ENCODE data around the gene ENTPD8.

Gene ENTPD8

DNA sequence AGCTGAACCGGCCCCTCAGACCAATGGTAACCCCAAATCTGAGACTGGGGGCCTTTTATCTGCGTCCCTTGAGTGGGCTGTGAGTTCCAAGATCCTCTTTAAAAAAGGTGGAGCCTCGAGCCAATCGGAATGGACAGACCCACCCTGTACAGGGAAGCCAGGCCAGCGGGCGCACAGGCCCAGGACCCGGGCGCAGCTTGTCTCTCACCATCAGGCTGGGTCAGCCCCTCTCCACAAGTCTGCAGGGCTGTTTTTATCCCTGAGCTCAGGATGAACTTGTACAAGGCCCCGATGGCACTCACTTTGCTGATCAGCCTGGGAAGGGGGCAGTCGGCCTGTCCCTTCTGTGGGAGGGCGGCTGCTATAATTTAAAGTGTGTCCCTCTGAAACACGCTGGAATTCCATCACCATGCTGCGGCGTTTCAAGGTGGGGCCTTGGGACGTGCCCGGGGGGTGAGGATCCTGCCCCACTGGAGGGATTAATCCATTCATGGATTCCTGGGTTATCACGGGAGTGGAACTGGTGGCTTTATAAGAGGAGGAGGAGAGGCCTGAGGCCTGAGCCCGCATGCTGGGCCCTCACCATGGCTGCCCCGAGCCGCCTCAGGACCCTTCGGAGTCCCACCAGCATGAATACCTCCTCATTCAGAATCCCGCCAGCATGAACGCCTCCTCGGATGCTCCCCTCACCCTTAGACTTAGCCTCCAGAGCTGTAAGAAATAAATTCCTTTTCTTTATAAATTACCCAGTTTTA, 32.3 kb downstream of the ENTPD8 start:
- DNase-seq: no peak

DNA sequence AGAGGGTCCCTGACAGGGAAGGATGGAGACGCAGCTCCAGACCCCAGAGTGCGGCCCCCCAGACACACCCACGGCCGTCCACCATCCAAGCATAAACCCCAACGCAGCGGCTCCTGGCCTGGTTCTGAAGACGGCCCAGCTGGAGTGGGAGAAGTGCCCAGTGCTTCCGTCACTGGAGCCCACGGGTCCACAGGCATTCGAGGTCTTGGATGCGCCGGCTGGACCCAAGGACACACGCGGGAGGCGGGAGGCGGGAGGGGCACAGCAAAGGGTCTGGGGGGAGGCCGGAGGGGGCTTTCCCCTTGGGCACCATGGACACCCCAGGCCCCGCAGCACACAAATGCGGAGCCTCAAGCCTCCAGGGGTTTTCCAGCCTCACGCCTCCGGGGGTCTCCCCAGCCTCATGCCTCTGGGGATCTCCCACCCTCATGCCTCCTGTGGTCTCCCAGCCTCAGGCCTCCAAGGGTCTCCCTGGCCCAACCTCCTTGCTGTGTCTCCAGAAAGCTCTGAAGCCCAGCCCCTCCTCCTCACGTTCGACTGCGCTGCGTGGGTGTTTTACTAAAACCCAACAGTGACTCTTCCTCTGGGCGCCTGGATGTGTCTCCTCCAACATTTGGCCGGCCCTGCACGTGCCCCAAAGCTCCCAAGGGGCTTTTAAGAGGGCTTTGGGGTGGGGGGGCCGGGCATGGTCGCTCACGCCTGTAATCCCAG, 33.4 kb downstream of the ENTPD8 start:
- no peak for DNase-seq

DNA sequence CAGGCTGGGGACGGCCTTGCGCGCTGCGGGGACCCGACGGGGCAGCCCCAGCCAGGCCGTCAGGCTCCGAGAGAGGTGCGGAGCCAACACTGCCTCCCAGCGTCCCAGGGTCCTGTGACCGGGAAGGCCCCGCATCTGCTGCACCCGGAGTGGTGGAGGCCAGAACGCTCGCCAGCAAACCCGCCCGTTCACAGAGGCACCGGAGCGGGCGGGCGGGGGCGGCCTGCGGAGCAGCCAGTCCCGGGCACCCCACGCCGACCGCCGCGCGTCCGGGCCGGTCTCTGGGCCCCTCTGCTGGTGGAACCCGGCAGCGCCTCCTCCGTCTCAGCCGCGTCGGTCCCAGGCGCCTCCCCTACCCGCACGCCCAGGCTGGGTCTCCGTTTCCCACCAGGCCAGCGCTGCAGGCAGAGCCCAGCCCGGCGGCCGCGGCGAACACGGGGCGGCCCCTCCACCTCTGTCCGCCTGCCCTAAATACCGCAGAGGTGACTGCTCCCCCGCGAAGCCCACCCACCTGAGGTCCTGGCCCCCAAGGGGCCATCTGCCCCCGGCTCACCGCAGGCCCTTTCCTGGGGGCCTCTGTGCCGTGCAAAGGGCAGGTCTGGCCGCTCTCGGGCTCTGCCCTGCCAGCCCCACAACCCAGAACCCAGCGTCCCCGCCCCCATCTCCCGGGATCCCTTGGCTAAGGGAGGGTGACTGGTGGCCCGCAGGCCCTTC, 34.1 kb downstream of the ENTPD8 start:
- peak; percentile 55 for DNase-seq

DNA sequence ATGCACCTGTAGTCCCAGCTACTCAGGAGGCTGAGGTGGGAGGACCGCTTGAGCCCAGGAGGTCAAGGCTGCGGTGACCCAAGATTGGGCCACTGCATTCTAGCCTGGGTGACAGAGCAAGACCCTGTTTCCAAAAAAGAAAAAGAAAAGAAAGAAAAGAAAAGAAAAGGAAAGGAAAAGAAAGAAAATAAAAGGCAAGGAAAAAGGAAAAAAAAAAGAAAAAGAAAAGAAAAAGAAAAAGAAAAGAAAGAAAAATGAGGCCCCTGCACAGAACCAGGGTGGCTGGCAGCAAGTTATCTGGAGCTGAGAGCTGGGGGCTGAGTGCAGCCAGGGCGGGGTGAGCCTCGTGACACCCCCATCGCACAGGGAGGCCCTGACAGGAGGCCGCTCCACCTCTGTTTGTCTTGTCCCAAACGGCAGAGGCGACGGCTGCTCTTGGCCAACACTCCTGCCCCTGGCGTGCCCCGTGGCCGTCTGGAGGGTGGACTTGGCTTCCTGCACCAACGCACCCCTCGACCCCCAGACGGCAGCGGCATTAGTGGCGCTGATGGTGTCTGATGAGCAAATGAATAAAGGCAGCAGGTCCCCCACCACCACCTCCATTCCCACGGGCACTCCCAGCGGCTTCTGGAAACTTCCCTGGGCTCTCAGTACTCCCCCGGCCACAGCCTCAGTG, 34.9 kb downstream of the ENTPD8 start:
- DNase-seq: no peak

DNA sequence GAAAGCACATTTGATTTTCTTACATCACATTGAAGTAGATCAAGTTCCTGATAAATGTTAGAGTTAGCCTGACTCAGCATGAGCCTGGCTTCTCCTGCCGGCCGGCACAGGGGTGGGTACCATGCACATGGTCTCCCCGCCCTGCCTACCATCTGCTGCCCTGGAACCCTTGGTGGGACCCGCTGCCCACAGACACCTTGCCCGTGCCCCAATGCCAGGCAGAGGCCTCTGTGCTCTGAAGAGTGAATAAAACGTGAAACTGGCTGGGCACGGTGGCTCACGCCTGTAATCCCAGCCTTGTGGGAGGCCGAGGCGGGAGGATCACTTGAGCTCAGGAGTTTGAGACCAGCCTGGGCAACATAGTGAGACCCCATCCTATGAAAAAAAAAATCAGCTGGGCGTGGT, 35.5 kb downstream of the ENTPD8 start:
- no peak for DNase-seq

DNA sequence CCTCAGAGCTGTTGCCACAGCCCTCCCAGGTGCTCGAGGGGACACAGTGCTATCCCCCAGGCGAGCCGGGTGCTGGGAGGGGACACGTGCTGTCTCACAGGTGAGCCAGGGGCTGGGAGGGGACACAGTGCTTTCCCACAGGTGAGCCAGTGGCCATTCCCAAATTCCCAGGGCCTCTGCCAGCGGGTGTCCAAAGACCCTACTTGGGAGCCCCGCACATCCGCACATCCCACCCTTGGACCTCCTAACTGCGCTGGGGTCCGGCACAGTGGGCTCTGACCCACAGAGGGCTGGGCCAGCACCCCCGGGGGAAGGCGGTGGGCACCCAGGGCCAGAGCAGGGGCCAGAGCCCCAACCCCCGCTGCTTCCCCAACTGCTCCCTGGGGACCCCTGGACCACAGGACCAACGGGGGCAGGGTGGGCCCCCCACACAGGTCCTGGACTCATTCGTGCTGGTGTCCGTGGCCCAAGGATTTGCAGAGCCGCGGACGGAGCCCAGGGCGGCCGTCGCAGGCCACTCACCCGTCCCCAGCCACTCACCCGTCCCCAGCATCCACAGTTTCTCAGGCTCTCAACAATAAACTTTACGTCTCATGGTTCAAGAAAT, 36.1 kb downstream of the ENTPD8 start:
- DNase-seq: no peak

DNA sequence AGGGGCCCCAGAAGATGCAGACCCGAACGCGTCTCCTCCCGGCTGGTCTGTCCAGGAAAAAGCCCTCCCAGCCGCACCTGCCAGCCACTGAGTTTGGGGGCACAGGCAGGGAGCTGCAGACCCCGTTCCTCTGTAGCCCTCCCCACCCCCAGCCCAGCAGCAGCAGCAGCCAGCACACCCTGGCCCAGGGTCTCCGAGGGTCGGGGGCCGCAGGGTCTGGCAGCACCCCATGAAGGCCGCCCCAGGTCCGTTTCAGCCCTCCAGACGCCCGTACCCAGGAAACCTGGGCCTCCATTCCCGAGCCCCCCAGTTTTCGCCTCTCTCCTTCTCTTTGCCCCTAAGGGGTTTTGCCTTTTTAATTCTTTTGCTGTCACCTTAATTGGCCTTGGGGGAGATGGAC, 37.9 kb downstream of the ENTPD8 start:
- DNase-seq: no peak

DNA sequence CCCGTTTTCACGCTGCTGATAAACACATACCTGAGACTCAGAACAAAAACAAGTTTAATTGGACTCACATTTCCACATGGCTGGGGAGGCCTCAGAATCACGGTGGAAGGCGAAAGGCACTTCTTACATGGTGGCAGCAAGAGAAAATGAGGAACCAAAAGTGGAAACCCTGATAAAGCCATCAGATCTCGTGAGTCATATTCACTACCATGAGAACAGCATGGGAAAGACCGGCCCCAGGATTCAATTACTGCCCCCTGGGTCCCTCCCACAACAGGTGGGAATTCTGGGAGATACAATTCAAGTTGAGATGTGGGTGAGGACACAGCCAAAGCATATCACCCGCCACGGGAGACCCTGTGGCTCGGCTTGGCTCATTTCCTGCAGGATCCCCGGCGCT, 38.4 kb downstream of the ENTPD8 start:
- DNase-seq: peak; percentile 33

DNA sequence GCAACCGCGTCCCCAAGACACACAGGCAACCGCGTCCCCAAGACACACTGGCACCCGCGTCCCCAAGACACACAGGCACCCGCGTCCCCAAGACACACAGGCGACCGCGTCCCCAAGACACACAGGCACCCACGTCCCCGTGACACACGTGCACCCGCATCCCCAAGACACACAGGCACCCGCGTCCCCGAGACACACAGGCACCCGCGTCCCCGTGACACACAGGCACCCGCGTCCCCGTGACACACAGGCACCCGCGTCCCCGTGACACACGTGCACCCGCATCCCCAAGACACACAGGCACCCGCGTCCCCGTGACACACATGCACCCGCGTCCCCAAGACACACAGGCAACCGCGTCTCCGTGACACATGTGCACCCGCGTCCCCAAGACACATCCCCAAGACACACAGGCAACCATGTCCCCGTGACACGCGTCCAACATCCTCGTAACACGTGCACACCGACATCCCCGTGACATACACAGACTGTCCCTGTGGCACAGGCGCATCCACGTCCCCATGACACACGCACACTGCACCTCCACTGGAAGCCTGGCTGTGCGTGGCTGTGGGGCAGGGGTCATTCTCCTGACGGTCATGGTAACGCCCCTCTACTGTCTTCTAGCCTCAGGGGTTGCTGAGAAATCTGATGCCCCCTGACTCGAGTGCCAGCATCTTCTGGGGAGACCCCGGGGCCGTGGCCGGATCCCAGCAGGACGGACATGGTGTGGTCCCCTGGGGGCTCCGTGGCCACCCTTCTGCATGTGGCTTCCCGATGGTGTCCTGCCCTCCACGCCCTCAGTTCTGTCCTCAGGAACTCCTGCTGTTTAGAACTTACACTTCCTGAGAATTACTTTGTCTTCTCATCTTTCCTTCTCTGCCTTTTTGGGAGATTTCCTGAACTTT, 42.3 kb downstream of the ENTPD8 start:
- DNase-seq: no peak

DNA sequence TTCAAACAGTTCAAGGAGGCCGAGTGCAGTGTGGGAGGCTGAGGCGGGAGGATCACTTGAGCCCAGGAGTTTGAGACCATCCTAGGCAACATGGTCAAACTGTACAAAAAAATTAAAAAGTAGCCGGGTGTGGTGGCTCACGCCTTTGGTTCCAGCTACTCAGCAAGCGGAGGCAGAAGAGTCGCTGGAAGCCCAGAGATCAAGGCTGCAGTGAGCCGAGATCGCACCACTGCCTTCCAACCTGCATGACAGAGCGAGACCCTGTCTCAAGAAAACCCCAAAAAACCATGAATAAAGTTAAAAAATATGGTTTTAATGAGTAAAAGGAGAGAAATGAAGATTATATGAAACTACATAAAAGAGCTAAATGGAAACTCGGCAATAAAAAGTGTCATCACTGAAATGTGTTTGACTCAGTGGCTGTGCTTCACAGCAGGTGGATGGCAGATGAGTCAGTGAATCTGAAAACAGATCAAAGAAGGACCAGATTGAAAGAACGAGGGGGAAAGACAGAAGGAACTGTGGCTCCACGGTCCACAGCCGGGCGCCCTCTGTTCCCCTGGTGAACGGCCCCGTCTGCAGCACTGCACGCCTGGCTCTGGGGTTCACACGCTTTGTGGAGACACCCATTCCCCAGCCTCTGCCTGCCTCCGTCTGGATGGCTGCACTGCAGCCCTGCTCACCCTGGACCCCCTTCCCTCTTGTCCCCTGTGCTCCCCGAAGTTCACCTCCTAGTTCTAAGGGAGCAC, 43.3 kb downstream of the ENTPD8 start:
- no peak for DNase-seq

DNA sequence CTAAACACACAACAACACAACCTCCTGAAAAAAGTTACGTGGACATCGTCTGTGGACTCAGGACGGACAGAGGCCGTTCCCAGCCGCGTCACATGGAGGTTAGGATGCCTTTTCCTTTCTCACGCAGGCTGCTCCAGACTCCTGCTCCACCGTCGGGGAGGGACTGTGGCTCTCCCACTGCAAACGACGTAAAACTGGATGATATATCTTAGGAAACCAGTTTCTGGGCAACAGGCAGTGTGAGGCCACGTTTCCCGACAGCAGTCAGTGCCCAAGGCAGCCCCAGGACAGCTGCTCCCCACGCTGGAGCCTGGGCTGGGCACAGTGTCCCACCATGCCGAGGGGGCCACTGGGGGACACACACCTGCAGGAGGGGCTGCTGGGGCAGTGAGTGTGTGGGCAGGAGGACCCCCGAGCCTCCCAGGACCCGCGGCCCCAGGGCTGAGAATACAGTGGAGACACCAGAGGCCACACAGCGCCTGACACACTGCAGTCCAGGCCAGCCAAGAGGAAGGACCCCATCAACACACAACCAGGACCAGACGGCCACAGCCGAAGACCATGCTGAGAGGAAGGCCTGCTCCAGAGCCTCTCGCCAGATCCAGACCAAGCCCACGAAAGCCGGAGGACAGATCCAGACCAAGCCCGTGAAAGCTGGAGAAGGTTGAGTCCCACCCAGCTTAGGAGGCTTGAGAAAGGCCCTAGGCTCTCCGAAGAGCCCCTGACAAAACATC, 44.4 kb downstream of the ENTPD8 start:
- no peak for DNase-seq

DNA sequence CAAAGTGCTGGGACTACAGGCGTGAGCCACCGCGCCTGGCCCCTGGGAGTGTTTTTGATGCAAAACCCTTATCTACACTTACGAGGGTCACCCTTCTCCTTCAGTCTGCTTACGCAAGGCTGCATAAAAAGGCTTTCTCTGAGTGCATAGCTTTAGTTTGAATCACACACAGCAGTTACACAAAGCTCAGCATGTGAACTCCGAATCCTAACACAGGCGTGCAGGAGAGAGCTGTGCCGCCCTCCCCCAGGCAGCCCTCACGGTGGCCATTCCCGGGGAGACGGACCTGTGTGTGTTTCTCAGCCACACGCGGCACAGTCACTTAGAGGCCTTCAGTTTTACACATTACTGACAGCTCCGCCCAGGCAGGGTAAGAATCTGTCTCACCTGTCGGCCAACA, 44.9 kb downstream of the ENTPD8 start:
- DNase-seq: no peak

DNA sequence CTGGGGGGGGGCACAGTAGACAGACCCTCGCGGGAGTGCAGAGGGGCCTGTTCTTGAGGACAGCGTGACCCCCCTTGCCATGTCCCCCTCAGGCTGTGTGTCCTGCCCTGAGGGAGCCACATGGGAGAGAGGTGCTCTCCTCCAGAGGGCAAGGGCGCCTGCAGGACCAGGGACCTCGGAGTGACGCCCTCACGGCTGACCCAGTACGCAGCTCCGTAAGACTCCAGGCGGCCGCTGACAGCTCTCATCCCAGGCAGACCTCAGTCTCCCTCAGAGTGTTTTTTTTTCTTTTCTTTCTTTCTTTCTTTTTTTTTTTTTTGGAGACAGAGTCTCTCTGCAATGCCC, 45.5 kb downstream of the ENTPD8 start:
- DNase-seq: no peak

DNA sequence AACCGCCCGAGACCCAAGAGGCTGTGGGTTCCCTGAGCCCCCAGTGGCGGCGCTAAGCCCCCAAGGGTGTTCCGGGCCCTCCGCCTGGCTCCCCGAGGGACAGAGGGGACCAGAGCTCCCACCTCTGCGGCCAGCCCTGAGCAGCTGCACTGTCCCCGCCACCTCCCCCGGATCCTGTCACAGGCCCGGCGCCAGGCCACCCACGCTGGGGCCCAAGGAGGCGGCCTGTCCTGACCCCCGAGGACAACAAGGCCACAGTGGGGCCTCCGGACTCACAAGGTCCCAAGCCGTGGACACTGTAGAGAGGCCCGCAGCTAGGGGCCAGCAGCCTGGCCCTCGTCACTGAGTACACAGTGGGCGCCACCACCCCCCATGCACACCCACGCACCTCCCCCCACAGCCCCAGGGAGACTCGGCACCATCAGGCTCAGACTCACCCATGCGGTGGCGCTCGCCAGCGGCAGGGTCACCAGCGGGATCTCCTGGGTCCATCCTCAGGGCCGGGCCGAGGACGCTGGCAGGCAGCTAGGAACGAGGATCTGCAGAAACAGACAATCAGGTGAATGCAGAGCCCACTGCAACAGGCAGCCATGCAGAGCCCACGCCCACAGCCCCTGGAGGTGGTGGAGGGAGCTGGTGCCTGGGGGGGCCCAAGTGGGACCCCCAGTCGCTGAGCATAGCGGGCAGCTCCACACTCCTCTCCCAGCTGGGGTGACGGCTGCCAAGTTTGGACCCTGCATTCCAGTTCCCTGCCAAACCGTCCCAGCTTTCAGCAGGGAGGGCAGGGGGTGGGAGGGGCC, 46.1 kb downstream of the ENTPD8 start:
- no peak for DNase-seq

DNA sequence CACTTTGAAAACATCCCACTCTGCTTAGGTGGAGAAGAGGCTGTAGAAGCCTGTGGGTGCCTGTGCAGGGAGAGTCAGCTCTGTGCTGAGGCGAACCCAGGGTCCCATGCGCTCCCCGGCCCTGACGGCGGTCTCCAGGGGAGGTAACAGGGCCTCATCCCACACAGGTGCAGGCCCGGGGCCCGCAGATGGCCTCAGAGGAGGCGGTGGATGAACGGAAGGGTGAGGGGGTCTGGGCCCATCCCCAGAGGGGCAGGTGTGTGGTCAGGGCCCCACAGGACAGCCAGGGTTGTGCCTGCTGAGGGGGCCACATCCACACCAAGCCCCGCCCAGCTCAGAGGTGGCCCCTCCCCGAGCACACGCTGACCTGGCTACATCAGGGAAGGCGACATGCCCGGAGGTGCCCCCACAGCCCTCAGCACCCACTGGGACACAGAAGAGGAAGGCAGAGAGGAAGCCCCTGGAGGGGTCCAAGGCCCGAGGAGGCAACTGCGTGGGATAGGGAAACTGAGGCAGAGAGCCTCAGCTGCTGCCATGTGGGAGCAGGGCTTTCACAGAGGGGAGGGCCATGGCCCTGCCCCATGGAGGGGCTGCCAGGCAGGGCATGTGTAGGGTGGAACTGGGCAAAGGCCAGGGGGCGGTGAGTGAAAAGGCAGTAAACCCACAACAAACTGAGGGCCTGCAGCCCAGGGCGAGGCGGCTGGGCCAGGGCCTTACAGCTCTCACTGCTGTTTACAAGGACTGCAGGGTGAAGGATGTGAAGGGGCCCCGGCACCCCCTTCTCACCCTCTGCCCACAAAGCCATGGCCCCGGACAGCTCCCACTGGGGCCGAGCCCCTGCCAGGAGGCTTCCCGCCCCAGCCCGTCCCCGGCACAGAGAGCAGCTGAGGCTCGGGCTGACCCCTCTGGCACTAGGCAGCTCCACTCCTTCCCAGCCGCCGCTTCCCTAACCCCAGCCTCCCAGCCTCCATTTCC, 47.7 kb downstream of the ENTPD8 start:
- DNase-seq: no peak

DNA sequence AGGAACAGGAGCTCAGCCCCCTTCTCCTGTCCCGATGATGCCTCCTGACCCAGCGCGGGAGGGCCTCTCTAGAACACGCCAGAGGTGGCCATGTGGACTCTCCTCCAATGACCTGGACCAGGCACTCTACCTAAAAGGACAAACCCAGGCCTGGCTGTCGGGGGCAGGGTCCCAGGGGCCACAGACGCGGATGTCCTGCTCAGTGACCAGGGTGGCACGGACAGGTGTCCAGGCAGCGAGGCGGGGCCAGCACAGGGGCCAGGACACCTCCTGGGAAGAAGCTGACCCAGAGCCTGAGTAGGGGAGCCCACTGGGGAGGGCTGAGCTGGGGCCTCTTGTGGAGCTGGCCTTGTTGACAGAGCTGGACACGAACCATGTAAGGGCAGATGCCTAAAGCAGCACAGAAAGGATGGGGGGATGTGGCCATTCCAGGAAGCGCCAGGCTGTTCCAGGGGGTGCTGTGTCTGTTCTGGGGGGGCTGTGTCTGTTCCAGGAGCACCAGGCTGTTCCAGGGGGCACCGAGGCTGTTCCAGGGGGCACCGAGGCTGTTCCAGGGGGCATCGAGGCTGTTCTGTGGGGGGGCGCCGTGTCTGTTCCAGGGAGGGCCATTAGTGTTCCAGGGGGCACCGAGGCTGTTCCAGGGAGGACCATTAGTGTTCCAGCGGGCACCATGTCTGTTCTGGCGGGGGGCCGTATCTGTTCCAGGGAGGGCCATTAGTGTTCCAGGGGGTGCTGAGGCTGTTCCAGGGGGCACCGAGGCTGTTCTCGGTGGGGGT, 48.7 kb downstream of the ENTPD8 start:
- DNase-seq: no peak

DNA sequence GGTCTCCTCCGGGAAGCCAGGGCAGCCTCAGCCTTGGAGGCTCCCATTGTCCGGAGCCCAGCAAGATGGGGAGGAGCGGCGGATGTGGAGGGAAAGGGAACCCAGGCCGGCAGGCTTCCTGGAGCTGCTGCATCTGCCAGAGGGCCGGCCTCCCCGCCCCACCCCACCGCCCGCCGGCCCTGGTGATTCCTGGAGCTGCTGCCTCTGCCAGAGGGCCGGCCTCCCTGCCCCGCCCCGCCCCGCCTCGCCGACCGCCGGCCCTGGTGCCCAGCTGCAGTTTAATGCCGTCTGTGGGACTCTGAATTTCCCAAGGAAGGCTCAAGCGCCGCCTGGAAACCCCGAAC, 49.8 kb downstream of the ENTPD8 start:
- no peak for DNase-seq
